Choroid plexus epithelial cell (primary cell): ENCODE results near the gene KDM2B.
A peak's percentile ranks its signal among the peaks of the same experiment; 100 is the strongest.

ENCODE experiments used
- DNase-seq: peaks from one replicate; pipeline ENCODE4 v3.0.0-alpha.2; 2010; ENCODE audit warnings: low read depth
- H3K4me3 ChIP-seq: 2 replicates; pipeline ENCODE4 v1.5.1; 2011; ENCODE audit warnings: low read depth, mild to moderate bottlenecking, control low read depth, low read length, moderate library complexity
- TF ChIP-seq, protein P1 (sequence below): conservative IDR thresholded peaks from 2 replicates; pipeline ENCODE4 v1.5.1; 2011; ENCODE audit warnings: low read depth, mild to moderate bottlenecking, control low read depth, inconsistent platforms, low read length, moderate library complexity

Gene KDM2B

DNA sequence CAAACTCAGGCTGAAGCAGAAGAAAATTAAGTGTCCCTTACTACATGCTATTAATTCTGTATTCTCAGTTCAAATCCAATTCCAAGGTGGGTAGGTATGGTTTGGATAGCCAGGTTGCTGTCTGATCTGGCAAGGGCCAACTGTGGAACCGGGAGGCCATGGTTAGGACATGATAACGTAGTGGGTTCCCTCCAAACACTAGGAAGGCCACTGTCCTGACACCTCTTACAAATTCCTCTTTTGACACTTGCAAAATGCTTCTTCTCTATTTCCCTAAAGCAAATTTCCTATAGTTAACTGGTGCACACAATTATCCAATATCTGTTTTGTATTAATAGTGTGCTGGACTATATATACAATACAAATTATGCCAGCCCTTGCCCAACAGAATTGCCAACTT, 110.1 kb downstream of the KDM2B start:
- no peak for DNase-seq
- TF ChIP-seq, protein P1, sequence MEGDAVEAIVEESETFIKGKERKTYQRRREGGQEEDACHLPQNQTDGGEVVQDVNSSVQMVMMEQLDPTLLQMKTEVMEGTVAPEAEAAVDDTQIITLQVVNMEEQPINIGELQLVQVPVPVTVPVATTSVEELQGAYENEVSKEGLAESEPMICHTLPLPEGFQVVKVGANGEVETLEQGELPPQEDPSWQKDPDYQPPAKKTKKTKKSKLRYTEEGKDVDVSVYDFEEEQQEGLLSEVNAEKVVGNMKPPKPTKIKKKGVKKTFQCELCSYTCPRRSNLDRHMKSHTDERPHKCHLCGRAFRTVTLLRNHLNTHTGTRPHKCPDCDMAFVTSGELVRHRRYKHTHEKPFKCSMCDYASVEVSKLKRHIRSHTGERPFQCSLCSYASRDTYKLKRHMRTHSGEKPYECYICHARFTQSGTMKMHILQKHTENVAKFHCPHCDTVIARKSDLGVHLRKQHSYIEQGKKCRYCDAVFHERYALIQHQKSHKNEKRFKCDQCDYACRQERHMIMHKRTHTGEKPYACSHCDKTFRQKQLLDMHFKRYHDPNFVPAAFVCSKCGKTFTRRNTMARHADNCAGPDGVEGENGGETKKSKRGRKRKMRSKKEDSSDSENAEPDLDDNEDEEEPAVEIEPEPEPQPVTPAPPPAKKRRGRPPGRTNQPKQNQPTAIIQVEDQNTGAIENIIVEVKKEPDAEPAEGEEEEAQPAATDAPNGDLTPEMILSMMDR = no peak
- H3K4me3 ChIP-seq = no peak overlapping the region

DNA sequence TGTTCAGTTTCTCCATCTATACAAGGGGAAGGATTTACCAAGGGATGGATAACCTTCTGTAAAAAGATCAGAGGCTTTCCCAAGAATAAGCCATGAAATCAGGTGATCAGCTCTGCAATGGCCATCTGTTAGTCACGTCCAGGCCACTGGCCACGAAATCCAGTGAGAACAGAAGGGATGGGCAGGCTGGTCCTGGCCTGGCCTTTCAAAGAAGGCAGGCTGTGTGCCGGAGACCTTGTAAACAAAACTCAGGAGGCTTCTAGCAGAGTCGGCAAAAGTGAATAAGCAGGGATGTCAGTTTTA, 112.4 kb downstream of the KDM2B start:
- TF ChIP-seq, protein P1 = no peak
- no peak for DNase-seq
- no peak overlapping the region for H3K4me3 ChIP-seq

DNA sequence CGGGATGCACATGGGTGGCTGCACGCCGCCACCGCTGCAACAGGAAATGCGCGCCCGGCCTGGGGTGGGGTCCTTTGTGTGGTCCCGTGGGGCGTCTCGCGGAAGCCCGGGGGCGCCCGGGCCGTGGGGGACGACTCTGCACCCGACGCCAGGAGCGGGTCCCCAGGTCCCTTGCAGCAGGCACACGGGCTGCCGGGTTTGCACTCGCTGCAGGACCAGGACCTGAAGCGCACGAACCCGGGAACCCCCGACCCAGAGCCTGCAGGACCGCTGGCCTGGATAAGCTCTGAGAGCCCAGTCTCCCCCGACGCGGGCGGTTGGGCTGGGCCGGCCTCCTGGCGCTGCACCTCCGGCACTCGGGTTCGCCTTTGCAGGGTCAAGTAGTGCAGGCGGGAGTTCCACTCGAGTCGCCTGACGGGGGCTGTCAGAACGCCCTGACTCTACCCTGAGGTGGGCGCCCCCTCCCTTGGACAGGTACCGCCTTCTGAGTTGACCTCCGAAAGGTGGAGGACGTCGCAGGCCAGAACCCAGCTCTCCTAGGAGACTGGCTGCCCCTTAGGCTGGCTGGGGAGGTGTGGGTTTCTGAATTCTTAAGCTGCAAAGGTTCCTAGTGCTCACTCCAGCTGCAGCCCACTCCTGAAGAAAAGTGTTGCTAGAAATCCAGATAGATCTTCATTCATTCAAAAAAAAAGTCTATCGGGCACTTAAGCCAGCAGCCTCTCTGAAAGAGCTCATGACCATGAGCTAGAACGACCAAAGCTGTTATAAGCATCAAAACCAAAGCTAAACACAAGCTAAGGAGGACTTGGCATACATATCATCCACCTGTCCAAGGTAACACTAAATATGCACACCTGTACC, 113.0 kb downstream of the KDM2B start:
- peak overlapping the region; percentile 58 for H3K4me3 ChIP-seq
- TF ChIP-seq, protein P1 = no peak
- DNase-seq = peak; percentile 31

DNA sequence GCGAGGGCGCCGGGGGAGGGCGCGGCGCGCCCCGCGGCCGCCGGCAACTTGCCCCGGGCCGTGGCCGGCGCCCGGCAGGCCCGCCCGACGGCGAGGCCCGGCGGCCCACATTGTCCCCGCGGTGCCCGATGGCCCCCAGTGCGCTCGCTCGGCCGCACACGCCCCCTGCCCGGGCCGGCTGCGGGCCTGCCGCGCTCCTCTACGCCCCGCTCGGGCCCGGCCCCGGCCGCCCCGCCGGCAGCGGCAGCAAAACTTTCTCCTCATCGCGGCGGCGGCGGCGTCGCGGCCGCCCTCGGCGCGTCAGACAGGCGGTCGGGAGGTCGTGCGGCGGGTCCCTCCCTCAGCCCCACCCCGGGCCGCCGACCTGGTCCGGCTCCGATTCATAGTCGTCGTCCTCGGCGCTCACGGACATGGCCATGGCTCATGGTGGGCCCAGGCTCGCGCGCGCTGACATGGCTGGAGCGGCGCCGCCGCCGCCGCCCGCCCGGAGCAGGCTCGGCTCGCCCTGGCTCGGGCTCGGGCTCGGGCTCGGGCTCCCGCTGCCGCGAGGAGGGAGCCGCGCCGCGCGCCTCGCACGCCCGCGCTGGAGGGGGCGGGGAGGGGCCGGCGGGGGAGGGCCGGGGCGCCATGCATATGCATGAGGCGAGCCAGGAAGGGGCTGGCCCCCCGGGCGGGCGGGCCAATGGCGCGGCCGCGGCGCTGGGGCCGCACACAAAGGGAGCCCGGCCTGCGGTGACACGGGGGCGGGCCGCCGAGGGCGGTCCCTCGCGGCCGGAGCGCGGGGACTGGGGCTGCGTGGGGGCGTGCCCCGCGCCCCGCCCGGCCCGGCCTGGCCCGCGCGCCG, 113.8 kb downstream of the KDM2B start:
- DNase-seq = peak; percentile 78
- TF ChIP-seq, protein P1 = no peak
- peak overlapping the region; percentile 60 for H3K4me3 ChIP-seq

DNA sequence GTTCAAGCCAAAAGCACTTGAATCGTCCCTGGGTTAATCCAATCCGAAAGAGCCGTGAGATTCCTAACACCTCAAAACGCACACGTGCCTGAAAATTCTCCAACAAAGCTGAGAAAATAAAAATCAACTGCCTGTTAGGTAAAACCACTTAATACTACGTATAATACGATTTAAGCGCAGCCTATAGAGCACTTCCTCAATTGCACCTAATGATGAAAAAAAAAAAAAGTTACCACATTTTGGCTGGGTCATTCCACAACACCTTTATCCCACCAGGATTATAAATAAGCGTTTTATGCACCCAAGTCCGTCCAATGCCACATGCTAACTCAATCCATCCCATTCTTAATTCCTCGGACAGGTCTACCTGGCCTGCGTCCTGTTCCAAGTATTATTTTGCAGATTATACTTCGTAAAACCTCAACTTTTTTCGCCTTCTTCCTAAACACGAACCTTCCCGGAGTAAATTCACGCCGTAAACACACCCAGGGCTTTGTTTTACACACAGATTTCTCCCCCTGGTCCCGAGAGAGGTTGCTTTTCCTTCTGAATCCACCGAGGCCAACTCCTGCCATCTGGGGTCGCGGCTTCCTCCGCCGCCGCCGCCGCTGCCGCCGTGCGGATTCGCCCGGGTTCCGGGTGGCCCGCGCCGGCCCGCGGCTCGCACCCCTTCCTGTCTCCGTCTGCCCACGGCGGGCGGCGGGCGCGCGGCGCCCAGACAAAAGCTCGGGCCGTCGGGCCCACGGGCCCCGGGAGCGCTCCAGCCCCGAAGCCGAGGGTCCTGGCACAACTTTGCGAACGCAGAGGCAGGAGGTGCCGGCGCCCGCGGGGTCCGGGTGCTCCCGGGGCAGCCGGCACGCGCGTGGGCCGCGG, 114.7 kb downstream of the KDM2B start:
- TF ChIP-seq, protein P1 = no peak
- peak; percentile 21 for DNase-seq
- H3K4me3 ChIP-seq = peak overlapping the region; percentile 60

DNA sequence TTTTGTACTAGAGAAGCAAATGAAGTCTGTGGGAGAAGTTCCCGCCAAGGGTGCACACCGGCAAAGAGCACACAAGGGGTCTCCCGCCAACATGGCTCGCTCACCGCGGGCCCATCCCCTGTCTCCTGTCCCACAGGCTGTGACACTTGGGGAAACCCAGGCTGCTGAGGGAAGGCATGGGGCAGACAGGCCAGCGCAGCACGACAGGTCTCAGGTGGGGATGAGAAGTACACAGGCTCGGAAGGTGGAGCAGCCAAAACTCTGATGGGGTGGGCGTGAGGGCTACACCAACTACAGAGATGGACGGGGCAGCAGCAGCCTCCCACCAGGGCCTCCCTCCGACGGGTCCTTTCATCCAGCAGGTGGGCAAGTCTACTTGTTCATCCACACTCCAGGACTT, 116.5 kb downstream of the KDM2B start:
- TF ChIP-seq, protein P1 = no peak
- no peak overlapping the region for H3K4me3 ChIP-seq
- no peak for DNase-seq
